22Rv1 (cell line): ENCODE data around the gene CCDC6.

Experiments
- CTCF ChIP-seq: fragments of 450-650 bp; IDR thresholded peaks from 2 replicates; pipeline ENCODE4 v1.5.1; 2017; ENCODE audit warnings: mild to moderate bottlenecking
- ZFX ChIP-seq: fragments of 450-650 bp; IDR thresholded peaks from 2 replicates; pipeline ENCODE4 v1.6.1; 2017; ENCODE audit warnings: antibody characterized with exemption, borderline replicate concordance

GRCh38 chr10:59812519-59813122 lies 93.7 kb downstream of the CCDC6 start:
- TF ChIP-seq CTCF (no peak), ZFX (no peak)
